ENCODE measurements around the gene PANX3. TPM values are rescaled to one million over a fixed set of nuclear protein-coding genes. Genes with fewer than 3 reads are reported as not detected.
A peak's percentile ranks its signal among the peaks of the same experiment; 100 is the strongest.

Gene PANX3
- total RNA-seq, 1 donor from 2014 or later = not detected

DNA sequence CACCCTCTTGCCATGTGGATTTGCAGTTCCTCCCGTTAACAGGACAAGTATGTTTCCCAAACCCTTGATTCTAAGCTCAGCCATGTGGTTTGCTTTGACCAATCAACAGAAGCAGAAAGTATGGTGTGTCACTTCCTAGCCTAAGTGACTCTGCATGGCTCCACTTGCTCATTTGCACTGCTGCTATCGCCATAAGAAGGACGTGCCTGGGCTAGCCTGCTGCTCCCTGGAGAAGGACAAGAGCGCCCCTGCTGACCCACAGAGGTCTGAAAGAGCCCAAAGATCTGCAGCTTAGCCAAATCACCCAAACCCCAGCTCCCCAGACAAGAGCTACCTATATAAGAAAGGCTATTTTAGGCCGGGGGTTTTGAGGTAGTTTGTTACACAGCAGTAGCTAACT lies 29.4 kb downstream of the PANX3 start:
- H3K27me3 Mint-ChIP-seq (ENCODE audit: unreplicated experiment) = no peaks in the 10 kb centered on the region
- H3K4me3 Mint-ChIP-seq (ENCODE audit: unreplicated experiment) = no peak overlapping the region
- no peak for DNase-seq
- TF ChIP-seq, protein P1, sequence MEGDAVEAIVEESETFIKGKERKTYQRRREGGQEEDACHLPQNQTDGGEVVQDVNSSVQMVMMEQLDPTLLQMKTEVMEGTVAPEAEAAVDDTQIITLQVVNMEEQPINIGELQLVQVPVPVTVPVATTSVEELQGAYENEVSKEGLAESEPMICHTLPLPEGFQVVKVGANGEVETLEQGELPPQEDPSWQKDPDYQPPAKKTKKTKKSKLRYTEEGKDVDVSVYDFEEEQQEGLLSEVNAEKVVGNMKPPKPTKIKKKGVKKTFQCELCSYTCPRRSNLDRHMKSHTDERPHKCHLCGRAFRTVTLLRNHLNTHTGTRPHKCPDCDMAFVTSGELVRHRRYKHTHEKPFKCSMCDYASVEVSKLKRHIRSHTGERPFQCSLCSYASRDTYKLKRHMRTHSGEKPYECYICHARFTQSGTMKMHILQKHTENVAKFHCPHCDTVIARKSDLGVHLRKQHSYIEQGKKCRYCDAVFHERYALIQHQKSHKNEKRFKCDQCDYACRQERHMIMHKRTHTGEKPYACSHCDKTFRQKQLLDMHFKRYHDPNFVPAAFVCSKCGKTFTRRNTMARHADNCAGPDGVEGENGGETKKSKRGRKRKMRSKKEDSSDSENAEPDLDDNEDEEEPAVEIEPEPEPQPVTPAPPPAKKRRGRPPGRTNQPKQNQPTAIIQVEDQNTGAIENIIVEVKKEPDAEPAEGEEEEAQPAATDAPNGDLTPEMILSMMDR (IDR thresholded peaks at IDR 0.05; ENCODE audit: partially characterized antibody, unreplicated experiment) = no peak
- no peaks in the 10 kb centered on the region for H3K4me1 Mint-ChIP-seq (ENCODE audit: low read depth, unreplicated experiment)
- H3K9me3 Mint-ChIP-seq (ENCODE audit: unreplicated experiment) = no peaks in the 10 kb centered on the region
- no peaks in the 10 kb centered on the region for H3K36me3 Mint-ChIP-seq (ENCODE audit: unreplicated experiment)
- no peak overlapping the region for H3K27ac Mint-ChIP-seq (ENCODE audit: unreplicated experiment)

DNA sequence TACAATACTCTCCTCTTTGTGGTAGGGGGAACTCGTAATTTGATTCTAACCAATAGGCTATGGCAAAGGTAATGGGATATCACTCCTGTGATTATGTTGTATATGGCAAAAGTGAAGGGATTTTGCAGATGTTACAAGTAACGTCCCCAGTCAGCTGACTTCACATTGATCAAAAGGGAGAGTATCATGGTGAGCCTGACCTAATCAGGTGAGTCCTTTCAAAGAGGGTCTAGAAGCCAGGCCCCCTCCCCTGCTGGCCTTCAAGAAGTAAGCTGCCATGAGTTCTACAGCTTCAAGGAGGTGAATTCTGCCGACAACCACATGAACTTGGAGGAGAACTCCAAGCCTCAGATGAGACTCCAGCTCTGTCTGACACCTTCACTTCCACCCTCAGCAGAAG lies 31.4 kb downstream of the PANX3 start:
- no peaks in the 10 kb centered on the region for H3K9me3 Mint-ChIP-seq (ENCODE audit: unreplicated experiment)
- H3K27me3 Mint-ChIP-seq (ENCODE audit: unreplicated experiment) = no peaks in the 10 kb centered on the region
- no peak for DNase-seq
- H3K4me1 Mint-ChIP-seq (ENCODE audit: low read depth, unreplicated experiment) = no peaks in the 10 kb centered on the region
- H3K27ac Mint-ChIP-seq (ENCODE audit: unreplicated experiment) = no peak overlapping the region
- H3K4me3 Mint-ChIP-seq (ENCODE audit: unreplicated experiment) = no peak overlapping the region
- TF ChIP-seq, protein P1 (IDR thresholded peaks at IDR 0.05; ENCODE audit: partially characterized antibody, unreplicated experiment) = no peak
- H3K36me3 Mint-ChIP-seq (ENCODE audit: unreplicated experiment) = no peaks in the 10 kb centered on the region

DNA sequence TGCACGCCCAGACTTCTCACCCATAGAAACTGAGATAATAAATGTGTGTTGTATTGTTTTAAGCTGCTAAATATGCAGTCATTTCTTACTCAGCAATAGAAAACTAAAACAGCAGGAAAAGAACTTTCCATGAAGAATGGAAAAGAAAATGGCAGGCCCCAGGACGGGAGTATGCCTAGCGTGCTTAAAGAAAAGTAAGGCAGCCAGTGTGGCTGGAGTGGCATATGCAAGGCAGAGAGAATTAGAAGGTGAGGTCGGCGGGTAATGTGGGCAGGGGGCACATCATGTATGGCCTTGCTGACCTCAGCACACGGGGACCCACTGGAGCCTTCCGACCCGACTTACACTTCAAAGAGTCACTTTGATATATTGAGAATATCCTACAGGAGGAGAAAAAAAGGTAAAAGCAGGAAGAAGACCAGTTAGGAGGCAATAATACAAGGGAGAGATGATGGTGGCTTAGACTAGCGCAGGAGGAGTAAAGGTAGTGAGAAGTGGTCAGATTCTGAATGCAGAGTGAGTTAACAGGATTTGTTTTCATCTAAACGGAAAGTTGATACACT lies 31.9 kb downstream of the PANX3 start:
- Mint-ChIP-seq H3K36me3 (ENCODE audit: unreplicated experiment) (no peaks in the 10 kb centered on the region), H3K4me3 (ENCODE audit: unreplicated experiment) (no peak overlapping the region)
- TF ChIP-seq, protein P1 (IDR thresholded peaks at IDR 0.05; ENCODE audit: partially characterized antibody, unreplicated experiment) = no peak

DNA sequence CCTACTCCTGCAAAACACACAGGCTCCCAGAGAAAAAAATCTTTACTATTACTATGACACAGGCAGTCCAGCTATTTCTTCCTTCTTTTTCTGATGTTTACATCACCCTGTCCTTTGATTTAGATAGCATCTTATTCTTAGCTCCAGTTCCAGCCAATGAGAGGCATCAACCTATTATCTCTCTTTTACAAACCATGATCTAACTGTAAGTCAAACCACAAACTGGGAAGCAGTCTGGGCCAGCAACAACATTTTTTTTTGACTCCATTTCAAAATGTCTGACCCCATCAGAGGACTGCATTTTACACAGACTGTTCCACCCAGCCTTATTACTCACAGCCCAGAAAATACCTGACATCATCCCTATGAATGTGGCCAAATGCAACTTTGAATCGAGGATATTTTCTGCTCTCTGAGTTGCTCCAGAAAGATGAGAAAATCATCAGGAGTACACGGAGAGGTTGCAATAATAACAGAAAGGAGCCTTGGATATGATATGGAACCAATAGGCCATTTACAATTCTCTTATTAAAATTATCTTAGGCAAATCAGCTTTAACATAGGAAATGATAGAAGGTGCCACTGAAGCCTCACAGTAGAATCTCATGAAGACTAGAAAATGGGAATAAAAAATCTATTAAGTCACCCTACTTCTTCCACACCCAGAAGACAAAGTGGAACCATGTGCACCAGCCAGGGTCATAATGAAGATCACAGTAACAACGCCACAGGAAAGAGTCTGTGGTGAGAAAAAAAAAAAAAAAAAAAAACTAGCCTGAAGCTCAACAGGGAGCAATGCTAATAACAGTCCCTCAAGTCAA lies 32.6 kb downstream of the PANX3 start:
- no peaks in the 10 kb centered on the region for H3K27me3 Mint-ChIP-seq (ENCODE audit: unreplicated experiment)
- TF ChIP-seq, protein P1 (IDR thresholded peaks at IDR 0.05; ENCODE audit: partially characterized antibody, unreplicated experiment) = no peak
- H3K9me3 Mint-ChIP-seq (ENCODE audit: unreplicated experiment) = no peaks in the 10 kb centered on the region
- no peak overlapping the region for H3K4me3 Mint-ChIP-seq (ENCODE audit: unreplicated experiment)
- no peaks in the 10 kb centered on the region for H3K36me3 Mint-ChIP-seq (ENCODE audit: unreplicated experiment)
- no peak for DNase-seq
- peak overlapping the region; percentile 36 for H3K27ac Mint-ChIP-seq (ENCODE audit: unreplicated experiment)
- H3K4me1 Mint-ChIP-seq (ENCODE audit: low read depth, unreplicated experiment) = no peaks in the 10 kb centered on the region

More for the DNA sequence above, 31.9 kb downstream of the PANX3 start:
- Mint-ChIP-seq H3K27ac (ENCODE audit: unreplicated experiment) (no peak overlapping the region), H3K9me3 (ENCODE audit: unreplicated experiment) (no peaks in the 10 kb centered on the region), H3K27me3 (ENCODE audit: unreplicated experiment) (no peaks in the 10 kb centered on the region), H3K4me1 (ENCODE audit: low read depth, unreplicated experiment) (no peaks in the 10 kb centered on the region)
- no peak for DNase-seq
